Activated naive CD4-positive, alpha-beta T cell treated with anti-CD3 and anti-CD28 coated beads, Interleukin-2, amount 50 U/mL, for 16 hours (primary cell): ENCODE results near the gene SOSTDC1.
"Not testable (repeated sequence)": the region's sequence is repeated elsewhere in the genome, so short reads cannot be mapped to it uniquely, and the experiment has no call there.

Source experiments
- DNase-seq: peaks from one replicate; pipeline ENCODE4 v3.0.0-alpha.2; 2020

Gene SOSTDC1

GRCh38 chr7:16460789-16461493, 4.6 kb downstream of the SOSTDC1 start:
- no peak for DNase-seq

- DNase-seq = not testable (repeated sequence)
Measured at GRCh38 chr7:16456303-16456702, 9.2 kb downstream of the SOSTDC1 start.

- DNase-seq = no peak
Measured at GRCh38 chr7:16455591-16455990, 9.9 kb downstream of the SOSTDC1 start.

GRCh38 chr7:16450366-16450765, 15.2 kb downstream of the SOSTDC1 start:
- no peak for DNase-seq

- DNase-seq = no peak
Measured at GRCh38 chr7:16447876-16448275, 17.7 kb downstream of the SOSTDC1 start.

GRCh38 chr7:16446508-16446907, 19.0 kb downstream of the SOSTDC1 start:
- no peak for DNase-seq

GRCh38 chr7:16443871-16444270, 21.7 kb downstream of the SOSTDC1 start:
- DNase-seq = not testable (repeated sequence)

- DNase-seq = no peak
Measured at GRCh38 chr7:16438988-16439387, 26.6 kb downstream of the SOSTDC1 start.

- no peak for DNase-seq
Measured at GRCh38 chr7:16436306-16436705, 29.2 kb downstream of the SOSTDC1 start.

- DNase-seq = no peak
Measured at GRCh38 chr7:16433568-16434122, 31.9 kb downstream of the SOSTDC1 start.

- DNase-seq = no peak
Measured at GRCh38 chr7:16432425-16432731, 33.2 kb downstream of the SOSTDC1 start.

- DNase-seq = peak; percentile 12
Measured at GRCh38 chr7:16431646-16432424, 33.7 kb downstream of the SOSTDC1 start.

- DNase-seq = no peak
Measured at GRCh38 chr7:16430133-16430532, 35.4 kb downstream of the SOSTDC1 start.

- DNase-seq = no peak
Measured at GRCh38 chr7:16428672-16429071, 36.9 kb downstream of the SOSTDC1 start.

- DNase-seq = no peak
Measured at GRCh38 chr7:16428182-16428581, 37.4 kb downstream of the SOSTDC1 start.

GRCh38 chr7:16423761-16424160, 41.8 kb downstream of the SOSTDC1 start:
- DNase-seq = no peak

- no peak for DNase-seq
Measured at GRCh38 chr7:16422917-16423316, 42.6 kb downstream of the SOSTDC1 start.

- DNase-seq = no peak
Measured at GRCh38 chr7:16422103-16422435, 43.5 kb downstream of the SOSTDC1 start.

- DNase-seq = peak; percentile 36
Measured at GRCh38 chr7:16421333-16422102, 44.0 kb downstream of the SOSTDC1 start, which contains the start of gene CRPPA. Gene CRPPA, minus strand, starts transcription at chr7:16421538. Its CDS starts 216 bp downstream, at chr7:16421322.

- peak; percentile 77 for DNase-seq
Measured at GRCh38 chr7:16420649-16421332, 44.7 kb downstream of the SOSTDC1 start.

- DNase-seq = no peak
Measured at GRCh38 chr7:16420329-16420648, 45.2 kb downstream of the SOSTDC1 start.

- no peak for DNase-seq
Measured at GRCh38 chr7:16419859-16420258, 45.7 kb downstream of the SOSTDC1 start.

GRCh38 chr7:16419126-16419525, 46.4 kb downstream of the SOSTDC1 start:
- DNase-seq = no peak
